Osteocyte (in vitro differentiated cells): Measurements from ENCODE around the gene ANKRD44. TPM values are rescaled to one million over a fixed set of nuclear protein-coding genes. Genes with fewer than 3 reads are reported as not detected.

Source experiments
- DNase-seq: peaks from one replicate; pipeline ENCODE4 v3.0.0; 2021; ENCODE audit warnings: mixed read lengths; ENCODE audit not compliant: unreplicated experiment; ENCODE audit errors: extremely low spot score
- H3K27ac Mint-ChIP-seq: one replicate; pipeline ENCODE4 v1.8.0; 2021; ENCODE audit warnings: mild to moderate bottlenecking, mixed read lengths; ENCODE audit not compliant: unreplicated experiment
- H3K27me3 Mint-ChIP-seq: one replicate; pipeline ENCODE4 v1.8.0; 2021; ENCODE audit warnings: mixed read lengths; ENCODE audit not compliant: unreplicated experiment
- H3K36me3 Mint-ChIP-seq: one replicate; pipeline ENCODE4 v1.8.0; 2021; ENCODE audit warnings: mixed read lengths; ENCODE audit not compliant: unreplicated experiment
- H3K4me1 Mint-ChIP-seq: one replicate; pipeline ENCODE4 v1.8.0; 2021; ENCODE audit warnings: mixed read lengths; ENCODE audit not compliant: unreplicated experiment
- H3K4me3 Mint-ChIP-seq: one replicate; pipeline ENCODE4 v1.8.0; 2021; ENCODE audit warnings: mild to moderate bottlenecking, moderate library complexity, mixed read lengths; ENCODE audit not compliant: unreplicated experiment
- H3K9me3 Mint-ChIP-seq: one replicate; pipeline ENCODE4 v1.8.0; 2021; ENCODE audit warnings: mixed read lengths; ENCODE audit not compliant: unreplicated experiment
- CTCF ChIP-seq: fragments of 200-600 bp; sonication (generic); IDR thresholded peaks from 2 replicates; pipeline ENCODE4 v1.5.0; 2021; ENCODE audit warnings: antibody characterized with exemption, mild to moderate bottlenecking, moderate library complexity
- total RNA-seq: library from RNA; stranded (reverse); gene quantifications from 2 replicates; pipeline ENCODE4 v1.2.1, GENCODE V29; 2021

The ANKRD44 gene
- total RNA-seq, 1 donor from 2014 or later = 16.6 TPM

- H3K4me3 Mint-ChIP-seq = no peak overlapping the region
- TF ChIP-seq CTCF = no peak
- peaks cover 14% of the 10 kb centered on the region for H3K4me1 Mint-ChIP-seq
- H3K27ac Mint-ChIP-seq = no peak overlapping the region
- H3K9me3 Mint-ChIP-seq = no peaks in the 10 kb centered on the region
- no peaks in the 10 kb centered on the region for H3K27me3 Mint-ChIP-seq
- DNase-seq = no peak
- no peaks in the 10 kb centered on the region for H3K36me3 Mint-ChIP-seq
These were observed 174.8 kb downstream of the ANKRD44 start for GRCh38 chr2:197135806-197136205.

GRCh38 chr2:197134206-197134605 lies 176.4 kb downstream of the ANKRD44 start:
- DNase-seq = no peak
- H3K27me3 Mint-ChIP-seq = no peaks in the 10 kb centered on the region
- no peaks in the 10 kb centered on the region for H3K36me3 Mint-ChIP-seq
- no peaks in the 10 kb centered on the region for H3K9me3 Mint-ChIP-seq
- peaks cover 14% of the 10 kb centered on the region for H3K4me1 Mint-ChIP-seq
- no peak overlapping the region for H3K4me3 Mint-ChIP-seq
- TF ChIP-seq CTCF = peak; percentile 10
- H3K27ac Mint-ChIP-seq = no peak overlapping the region

GRCh38 chr2:197131558-197131855 lies 179.1 kb downstream of the ANKRD44 start:
- no peaks in the 10 kb centered on the region for H3K9me3 Mint-ChIP-seq
- no peaks in the 10 kb centered on the region for H3K4me1 Mint-ChIP-seq
- no peak for TF ChIP-seq CTCF
- H3K4me3 Mint-ChIP-seq = no peak overlapping the region
- no peak overlapping the region for H3K27ac Mint-ChIP-seq
- no peaks in the 10 kb centered on the region for H3K36me3 Mint-ChIP-seq
- no peaks in the 10 kb centered on the region for H3K27me3 Mint-ChIP-seq
- no peak for DNase-seq

GRCh38 chr2:197130318-197130717 lies 180.3 kb downstream of the ANKRD44 start:
- no peak for TF ChIP-seq CTCF
- DNase-seq = no peak
- Mint-ChIP-seq H3K4me1 (no peaks in the 10 kb centered on the region), H3K27ac (no peak overlapping the region), H3K9me3 (no peaks in the 10 kb centered on the region), H3K27me3 (no peaks in the 10 kb centered on the region), H3K36me3 (no peaks in the 10 kb centered on the region), H3K4me3 (no peak overlapping the region)

- DNase-seq = no peak
- Mint-ChIP-seq H3K36me3 (no peaks in the 10 kb centered on the region), H3K9me3 (no peaks in the 10 kb centered on the region), H3K4me3 (no peak overlapping the region), H3K27me3 (no peaks in the 10 kb centered on the region), H3K4me1 (peaks cover 2% of the 10 kb centered on the region), H3K27ac (no peak overlapping the region)
- TF ChIP-seq CTCF = no peak
These were observed 181.7 kb downstream of the ANKRD44 start for GRCh38 chr2:197128897-197129296.
